ENCODE results near the gene RNF167. TPM values are rescaled to one million over a fixed set of nuclear protein-coding genes. Genes with fewer than 3 reads are reported as not detected.
A peak's percentile ranks its signal among the peaks of the same experiment; 100 is the strongest.

The RNF167 gene
- total RNA-seq, 1 experiment from 2014 or later, result 105 TPM

DNA sequence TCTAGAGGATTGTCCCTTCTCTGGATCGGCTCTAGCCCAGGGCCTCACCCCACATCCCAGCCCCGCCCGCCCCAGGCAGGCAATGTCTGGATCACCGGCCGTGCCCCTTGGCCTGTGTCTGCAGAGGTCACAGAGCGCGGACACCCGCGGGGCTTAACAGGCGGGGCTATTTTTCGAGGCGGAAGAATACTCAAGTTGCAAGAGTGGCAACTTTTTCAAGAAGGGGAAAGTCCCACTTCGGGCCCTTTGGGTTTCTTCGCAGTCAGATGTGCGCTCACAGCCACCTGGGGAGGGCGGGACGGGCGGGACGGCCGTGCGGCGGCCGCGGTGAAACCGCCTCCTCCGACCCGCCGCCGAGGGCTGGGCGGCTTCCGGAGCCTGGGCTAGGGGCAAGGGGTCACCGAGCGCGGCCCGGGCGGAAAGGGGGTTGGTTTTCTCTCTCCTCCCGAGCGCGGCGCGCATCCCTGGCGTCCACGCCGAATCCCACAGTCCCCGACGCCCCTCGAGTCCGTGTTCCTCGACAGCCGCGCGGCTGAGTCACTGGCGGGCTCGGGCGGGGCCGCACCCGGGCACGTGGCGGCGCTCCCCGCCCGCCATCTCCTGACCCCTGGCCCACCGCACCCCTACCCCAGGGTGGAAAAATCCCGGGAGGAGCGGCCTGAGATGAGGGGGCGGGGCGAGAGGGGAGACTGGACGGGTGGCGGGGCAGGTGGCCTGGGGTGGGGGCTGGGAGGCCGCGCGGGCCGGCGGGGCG is 9.4 kb downstream of the RNF167 start:
- Histone ChIP-seq H3K4me3 (replicated peaks in 1 of 2; ENCODE audit: low read depth in 1 of 2, low read length in 2 of 2) (peak overlapping the region; percentile 96 to 97), H3K9me3 (ENCODE audit: control insufficient read depth in 1 of 2, insufficient read depth in 1 of 2, low read depth in 1 of 2, low read length in 2 of 2) (no peaks in the 10 kb centered on the region), H3K4me1 (ENCODE audit: control insufficient read depth in 1 of 2, insufficient read depth in 2 of 2, low read length in 2 of 2) (peaks cover 35 to 70% of the 10 kb centered on the region in 2 experiments), H3K4me2 (ENCODE audit: low read length) (peak overlapping the region; percentile 100), H3K9ac (ENCODE audit: low read length) (peak overlapping the region; percentile 97), H3K27me3 (ENCODE audit: insufficient read depth, low read length) (no peaks in the 10 kb centered on the region), H3K79me2 (ENCODE audit: insufficient read depth, low read length) (peaks cover 51% of the 10 kb centered on the region), H3K36me3 (ENCODE audit: control insufficient read depth in 1 of 2, insufficient read depth in 2 of 2, low read length in 2 of 2) (peaks cover 9 to 17% of the 10 kb centered on the region in 2 experiments; a peak in 2 of 4 replicates), H3K9me2 (ENCODE audit: insufficient read depth) (no peaks in the 10 kb centered on the region), H4K20me1 (ENCODE audit: insufficient read depth) (peaks cover 12% of the 10 kb centered on the region; the same call in 1 of the 2 replicates), H3K27ac (ENCODE audit: low read depth, low read length) (peak overlapping the region; percentile 99), H2AFZ (ENCODE audit: low read depth, low read length, poor library complexity, severe bottlenecking) (no peak overlapping the region)
- CTCF ChIA-PET, result interaction anchor here (1.4 kb wide), 1 partner anchor 9 kb away, joined by 3 read pairs; the partner anchor contains the start of genes RNF167 and SLC25A11
- peak; percentile 41 for DNase-seq (ENCODE audit: low read depth, low spot score)
- intact Hi-C loops (cut with micrococcal nuclease), result loop anchor here (1.0 to 5.0 kb wide), 2 partner anchors 18 to 38 kb away; partner anchors contain the start of genes CAMTA2 and SPAG7
- no TSS peak for BruUV-seq (replicated peaks)
- RAD21 ChIA-PET (ENCODE audit: low non-redundant PET in 1 of 2, low total read pairs in 2 of 2, uncharacterized antibody in 2 of 2, unreplicated experiment in 2 of 2), result no interaction called here
- POLR2A ChIA-PET, result interaction anchor here (0.6 to 4.7 kb wide), 4 partner anchors 9 to 27 kb away, joined by 3 to 45 read pairs (median 18); partner anchors contain the start of genes RNF167, SLC25A11 and SPAG7
- peak; percentile 24 for ATAC-seq
- TF ChIP-seq SRF (IDR thresholded peaks at IDR 0.05; ENCODE audit: low read depth) (no peak), EZH2 (IDR thresholded peaks at IDR 0.05) (no peak), SIN3A (IDR thresholded peaks at IDR 0.05; ENCODE audit: low read depth) (0 out of 2 replicates have a peak, but pooled peaks have one; percentile 3), TCF7L2 (IDR thresholded peaks at IDR 0.05; ENCODE audit: borderline replicate concordance, extremely low read depth, insufficient read depth, insufficient read length) (no peak), SP1 (IDR thresholded peaks at IDR 0.05; ENCODE audit: low read depth) (peak; percentile 46; the same call in 1 of the 2 replicates), ELF1 (IDR thresholded peaks at IDR 0.05; ENCODE audit: borderline replicate concordance, low read depth) (no peak), CBX3 (IDR thresholded peaks at IDR 0.05; ENCODE audit: low read depth) (no peak), ZFX (IDR thresholded peaks at IDR 0.05) (0 out of 2 replicates have a peak, but pooled peaks have one; percentile 6), ZNF274 (IDR thresholded peaks at IDR 0.05; ENCODE audit: low read depth, low read length) (no peak), POLR2AphosphoS5 (IDR thresholded peaks at IDR 0.05; ENCODE audit: low read depth, low read length) (peak; percentile 46; the same call in 1 of the 2 replicates), FOSL1 (IDR thresholded peaks at IDR 0.05; ENCODE audit: low read depth) (no peak), JUND (IDR thresholded peaks at IDR 0.05) (0 out of 2 replicates have a peak, but pooled peaks have one; percentile 4), CEBPB (IDR thresholded peaks at IDR 0.05; ENCODE audit: low read depth) (no peak)
- TF ChIP-seq, protein P1, sequence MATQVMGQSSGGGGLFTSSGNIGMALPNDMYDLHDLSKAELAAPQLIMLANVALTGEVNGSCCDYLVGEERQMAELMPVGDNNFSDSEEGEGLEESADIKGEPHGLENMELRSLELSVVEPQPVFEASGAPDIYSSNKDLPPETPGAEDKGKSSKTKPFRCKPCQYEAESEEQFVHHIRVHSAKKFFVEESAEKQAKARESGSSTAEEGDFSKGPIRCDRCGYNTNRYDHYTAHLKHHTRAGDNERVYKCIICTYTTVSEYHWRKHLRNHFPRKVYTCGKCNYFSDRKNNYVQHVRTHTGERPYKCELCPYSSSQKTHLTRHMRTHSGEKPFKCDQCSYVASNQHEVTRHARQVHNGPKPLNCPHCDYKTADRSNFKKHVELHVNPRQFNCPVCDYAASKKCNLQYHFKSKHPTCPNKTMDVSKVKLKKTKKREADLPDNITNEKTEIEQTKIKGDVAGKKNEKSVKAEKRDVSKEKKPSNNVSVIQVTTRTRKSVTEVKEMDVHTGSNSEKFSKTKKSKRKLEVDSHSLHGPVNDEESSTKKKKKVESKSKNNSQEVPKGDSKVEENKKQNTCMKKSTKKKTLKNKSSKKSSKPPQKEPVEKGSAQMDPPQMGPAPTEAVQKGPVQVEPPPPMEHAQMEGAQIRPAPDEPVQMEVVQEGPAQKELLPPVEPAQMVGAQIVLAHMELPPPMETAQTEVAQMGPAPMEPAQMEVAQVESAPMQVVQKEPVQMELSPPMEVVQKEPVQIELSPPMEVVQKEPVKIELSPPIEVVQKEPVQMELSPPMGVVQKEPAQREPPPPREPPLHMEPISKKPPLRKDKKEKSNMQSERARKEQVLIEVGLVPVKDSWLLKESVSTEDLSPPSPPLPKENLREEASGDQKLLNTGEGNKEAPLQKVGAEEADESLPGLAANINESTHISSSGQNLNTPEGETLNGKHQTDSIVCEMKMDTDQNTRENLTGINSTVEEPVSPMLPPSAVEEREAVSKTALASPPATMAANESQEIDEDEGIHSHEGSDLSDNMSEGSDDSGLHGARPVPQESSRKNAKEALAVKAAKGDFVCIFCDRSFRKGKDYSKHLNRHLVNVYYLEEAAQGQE (IDR thresholded peaks at IDR 0.05; ENCODE audit: low read depth), result no peak
- TF ChIP-seq, protein P2, sequence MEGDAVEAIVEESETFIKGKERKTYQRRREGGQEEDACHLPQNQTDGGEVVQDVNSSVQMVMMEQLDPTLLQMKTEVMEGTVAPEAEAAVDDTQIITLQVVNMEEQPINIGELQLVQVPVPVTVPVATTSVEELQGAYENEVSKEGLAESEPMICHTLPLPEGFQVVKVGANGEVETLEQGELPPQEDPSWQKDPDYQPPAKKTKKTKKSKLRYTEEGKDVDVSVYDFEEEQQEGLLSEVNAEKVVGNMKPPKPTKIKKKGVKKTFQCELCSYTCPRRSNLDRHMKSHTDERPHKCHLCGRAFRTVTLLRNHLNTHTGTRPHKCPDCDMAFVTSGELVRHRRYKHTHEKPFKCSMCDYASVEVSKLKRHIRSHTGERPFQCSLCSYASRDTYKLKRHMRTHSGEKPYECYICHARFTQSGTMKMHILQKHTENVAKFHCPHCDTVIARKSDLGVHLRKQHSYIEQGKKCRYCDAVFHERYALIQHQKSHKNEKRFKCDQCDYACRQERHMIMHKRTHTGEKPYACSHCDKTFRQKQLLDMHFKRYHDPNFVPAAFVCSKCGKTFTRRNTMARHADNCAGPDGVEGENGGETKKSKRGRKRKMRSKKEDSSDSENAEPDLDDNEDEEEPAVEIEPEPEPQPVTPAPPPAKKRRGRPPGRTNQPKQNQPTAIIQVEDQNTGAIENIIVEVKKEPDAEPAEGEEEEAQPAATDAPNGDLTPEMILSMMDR (IDR thresholded peaks at IDR 0.05 in 2 of 3, conservative IDR thresholded peaks at IDR 0.05 in 1 of 3; ENCODE audit: borderline replicate concordance in 1 of 3, insufficient read depth in 1 of 3, low read depth in 2 of 3, low read length in 2 of 3), result no peak
- TF ChIP-seq, protein P3, sequence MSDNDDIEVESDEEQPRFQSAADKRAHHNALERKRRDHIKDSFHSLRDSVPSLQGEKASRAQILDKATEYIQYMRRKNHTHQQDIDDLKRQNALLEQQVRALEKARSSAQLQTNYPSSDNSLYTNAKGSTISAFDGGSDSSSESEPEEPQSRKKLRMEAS (IDR thresholded peaks at IDR 0.05), result peak; percentile 90
- TF ChIP-seq, protein P4, sequence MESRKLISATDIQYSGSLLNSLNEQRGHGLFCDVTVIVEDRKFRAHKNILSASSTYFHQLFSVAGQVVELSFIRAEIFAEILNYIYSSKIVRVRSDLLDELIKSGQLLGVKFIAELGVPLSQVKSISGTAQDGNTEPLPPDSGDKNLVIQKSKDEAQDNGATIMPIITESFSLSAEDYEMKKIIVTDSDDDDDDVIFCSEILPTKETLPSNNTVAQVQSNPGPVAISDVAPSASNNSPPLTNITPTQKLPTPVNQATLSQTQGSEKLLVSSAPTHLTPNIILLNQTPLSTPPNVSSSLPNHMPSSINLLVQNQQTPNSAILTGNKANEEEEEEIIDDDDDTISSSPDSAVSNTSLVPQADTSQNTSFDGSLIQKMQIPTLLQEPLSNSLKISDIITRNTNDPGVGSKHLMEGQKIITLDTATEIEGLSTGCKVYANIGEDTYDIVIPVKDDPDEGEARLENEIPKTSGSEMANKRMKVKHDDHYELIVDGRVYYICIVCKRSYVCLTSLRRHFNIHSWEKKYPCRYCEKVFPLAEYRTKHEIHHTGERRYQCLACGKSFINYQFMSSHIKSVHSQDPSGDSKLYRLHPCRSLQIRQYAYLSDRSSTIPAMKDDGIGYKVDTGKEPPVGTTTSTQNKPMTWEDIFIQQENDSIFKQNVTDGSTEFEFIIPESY (IDR thresholded peaks at IDR 0.05; ENCODE audit: extremely low read depth, insufficient replicate concordance, low read length), result no peak
- TF ChIP-seq, protein P5, sequence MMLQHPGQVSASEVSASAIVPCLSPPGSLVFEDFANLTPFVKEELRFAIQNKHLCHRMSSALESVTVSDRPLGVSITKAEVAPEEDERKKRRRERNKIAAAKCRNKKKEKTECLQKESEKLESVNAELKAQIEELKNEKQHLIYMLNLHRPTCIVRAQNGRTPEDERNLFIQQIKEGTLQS (IDR thresholded peaks at IDR 0.05), result no peak
